A549 (cell line): Measurements from ENCODE around the gene C19orf12.

Experiments used
- BHLHE40 ChIP-seq: IDR thresholded peaks from 2 replicates; pipeline ENCODE4 v1.6.1; 2012; ENCODE audit warnings: low read depth, low read length, inconsistent platforms
- CBX2 ChIP-seq: fragments of 200-600 bp; sonication (generic); IDR thresholded peaks from 2 replicates; pipeline ENCODE4 v1.6.1; 2016; ENCODE audit warnings: low read depth, mild to moderate bottlenecking, borderline replicate concordance
- HOXB5 ChIP-seq: fragments of 250-450 bp; sonication (Bioruptor Pico); IDR thresholded peaks from 2 replicates; pipeline ENCODE4 v1.5.0; 2020; ENCODE audit warnings: mild to moderate bottlenecking, moderate library complexity
- USF2 ChIP-seq: fragments of 450-650 bp; IDR thresholded peaks from 2 replicates; pipeline ENCODE4 v1.6.1; 2014; ENCODE audit warnings: antibody characterized with exemption
- TF ChIP-seq, protein P1 (sequence below): fragments of 250-450 bp; sonication (Bioruptor Pico); IDR thresholded peaks from 2 replicates; pipeline ENCODE4 v1.5.0; 2021; ENCODE audit warnings: mild to moderate bottlenecking, moderate library complexity, borderline replicate concordance
- TF ChIP-seq, protein P2 (sequence below): IDR thresholded peaks from 2 replicates; pipeline ENCODE4 v1.6.1; 2012

DNA sequence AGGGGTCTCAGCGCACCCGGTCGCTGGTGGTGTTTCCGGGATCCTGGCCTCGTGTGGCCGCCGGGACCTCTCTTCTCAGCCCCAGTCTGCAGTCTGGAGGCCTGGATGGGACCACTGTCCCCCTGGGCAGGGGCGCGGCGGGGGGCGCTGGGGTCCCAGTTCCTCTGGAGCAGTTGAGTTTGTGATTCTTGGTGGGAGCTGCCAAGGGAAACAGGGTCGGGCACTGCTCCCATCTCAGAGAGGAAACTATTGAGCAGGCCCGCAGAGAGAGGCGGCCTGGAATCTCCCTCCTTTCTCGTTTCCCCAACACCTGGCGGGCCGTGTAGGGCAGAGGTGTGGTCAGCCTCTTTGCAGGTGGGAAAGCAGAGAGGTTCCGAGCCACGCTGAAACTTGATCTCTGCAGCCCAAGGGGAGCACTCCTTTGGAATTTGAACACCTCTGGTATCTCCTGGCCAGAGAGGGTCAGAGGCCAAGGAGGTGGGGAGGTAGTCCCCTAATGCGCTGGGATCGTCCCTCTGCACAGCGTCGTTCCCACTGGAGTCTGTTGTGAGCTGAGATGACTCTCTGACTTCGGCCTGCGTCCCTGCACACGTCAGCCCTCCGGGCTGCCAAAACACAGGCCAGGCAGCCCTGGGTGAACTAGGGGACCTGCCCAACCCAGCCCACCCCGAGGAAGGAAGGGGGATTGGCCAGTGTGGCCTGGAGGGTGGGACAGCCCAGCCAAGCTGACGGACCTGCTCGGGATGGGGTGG lies 49.1 kb downstream of the C19orf12 start:
- TF ChIP-seq BHLHE40 (no peak), HOXB5 (CRISPR knock-in tag) (no peak), USF2 (no peak), CBX2 (no peak)
- TF ChIP-seq, protein P1, sequence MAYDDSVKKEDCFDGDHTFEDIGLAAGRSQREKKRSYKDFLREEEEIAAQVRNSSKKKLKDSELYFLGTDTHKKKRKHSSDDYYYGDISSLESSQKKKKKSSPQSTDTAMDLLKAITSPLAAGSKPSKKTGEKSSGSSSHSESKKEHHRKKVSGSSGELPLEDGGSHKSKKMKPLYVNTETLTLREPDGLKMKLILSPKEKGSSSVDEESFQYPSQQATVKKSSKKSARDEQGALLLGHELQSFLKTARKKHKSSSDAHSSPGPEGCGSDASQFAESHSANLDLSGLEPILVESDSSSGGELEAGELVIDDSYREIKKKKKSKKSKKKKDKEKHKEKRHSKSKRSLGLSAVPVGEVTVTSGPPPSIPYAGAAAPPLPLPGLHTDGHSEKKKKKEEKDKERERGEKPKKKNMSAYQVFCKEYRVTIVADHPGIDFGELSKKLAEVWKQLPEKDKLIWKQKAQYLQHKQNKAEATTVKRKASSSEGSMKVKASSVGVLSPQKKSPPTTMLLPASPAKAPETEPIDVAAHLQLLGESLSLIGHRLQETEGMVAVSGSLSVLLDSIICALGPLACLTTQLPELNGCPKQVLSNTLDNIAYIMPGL (CRISPR knock-in tag), result no peak
- TF ChIP-seq, protein P2, sequence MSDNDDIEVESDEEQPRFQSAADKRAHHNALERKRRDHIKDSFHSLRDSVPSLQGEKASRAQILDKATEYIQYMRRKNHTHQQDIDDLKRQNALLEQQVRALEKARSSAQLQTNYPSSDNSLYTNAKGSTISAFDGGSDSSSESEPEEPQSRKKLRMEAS, result no peak
